Stimulated activated naive CD8-positive, alpha-beta T cell treated with anti-CD3 and anti-CD28 coated beads, Interleukin-15, Interleukin-2, amounts not matched to agents 100 U/mL and 50 U/mL, for 24 hours (primary cell): ENCODE results near the gene AP5Z1.

Experiments
- ATAC-seq: fragments of 150-1000 bp; cut with Tn5 transposase; one replicate; pipeline ENCODE4 v1.10.0; 2021
- DNase-seq: peaks from one replicate; pipeline ENCODE4 v3.0.0; 2021

AP5Z1 gene

GRCh38 chr7:4820967-4821471 is 45.6 kb downstream of the AP5Z1 start:
- DNase-seq (no peak), ATAC-seq (no peak)

DNA sequence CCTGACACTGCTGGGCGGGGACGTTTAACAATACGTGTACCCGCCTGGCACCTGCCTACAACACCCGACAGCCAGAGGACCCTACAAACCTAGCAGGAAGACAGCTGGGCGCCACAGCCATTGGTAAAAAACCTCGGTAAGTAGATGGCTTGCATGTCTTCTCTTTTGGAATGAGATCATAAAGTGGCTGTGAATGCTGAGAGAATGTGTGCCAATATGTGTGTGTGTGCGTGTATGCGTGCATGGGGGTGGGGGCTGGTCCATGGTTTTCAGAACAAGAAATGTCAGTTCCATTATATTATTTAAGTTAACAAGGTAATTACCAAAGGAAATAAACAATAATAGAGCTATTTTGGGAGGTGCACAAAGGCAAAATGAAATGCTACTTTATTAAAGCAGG is 47.3 kb downstream of the AP5Z1 start:
- DNase-seq (no peak), ATAC-seq (no peak)

GRCh38 chr7:4823441-4824119 is 48.2 kb downstream of the AP5Z1 start:
- ATAC-seq (no peak), DNase-seq (no peak)

DNA sequence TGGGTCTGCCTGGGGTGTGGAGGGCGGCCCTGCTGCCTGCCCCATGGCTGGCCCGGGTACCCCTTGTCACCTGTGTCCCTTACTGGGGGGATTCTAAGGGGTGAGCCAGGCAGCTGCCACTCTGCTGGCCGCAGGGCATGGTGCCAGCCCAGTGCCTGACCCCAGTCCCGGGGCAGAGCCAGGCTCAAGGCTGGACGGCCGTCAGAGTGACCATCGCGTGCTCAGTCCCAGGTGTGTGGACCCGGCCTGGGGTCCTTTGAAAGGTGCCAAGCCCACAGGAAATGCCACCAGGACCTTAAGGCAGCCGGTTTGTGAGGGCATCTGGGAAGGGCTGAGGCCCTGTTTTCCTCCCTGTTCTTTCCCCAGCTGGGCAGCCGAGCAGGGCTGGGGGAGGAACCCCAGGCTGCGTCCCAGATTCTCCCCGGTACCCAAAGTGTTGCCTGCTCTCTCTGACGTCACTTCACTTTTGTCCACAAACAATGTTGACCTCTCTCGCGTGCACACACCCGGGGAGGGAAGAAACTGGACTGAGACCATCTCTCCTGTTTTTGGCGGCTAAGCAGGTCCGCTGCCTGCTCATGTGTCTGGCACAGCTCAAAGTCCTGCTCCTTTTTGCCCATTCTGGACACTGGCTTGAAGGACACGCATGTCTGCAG is 48.8 kb downstream of the AP5Z1 start:
- ATAC-seq = no peak

DNA sequence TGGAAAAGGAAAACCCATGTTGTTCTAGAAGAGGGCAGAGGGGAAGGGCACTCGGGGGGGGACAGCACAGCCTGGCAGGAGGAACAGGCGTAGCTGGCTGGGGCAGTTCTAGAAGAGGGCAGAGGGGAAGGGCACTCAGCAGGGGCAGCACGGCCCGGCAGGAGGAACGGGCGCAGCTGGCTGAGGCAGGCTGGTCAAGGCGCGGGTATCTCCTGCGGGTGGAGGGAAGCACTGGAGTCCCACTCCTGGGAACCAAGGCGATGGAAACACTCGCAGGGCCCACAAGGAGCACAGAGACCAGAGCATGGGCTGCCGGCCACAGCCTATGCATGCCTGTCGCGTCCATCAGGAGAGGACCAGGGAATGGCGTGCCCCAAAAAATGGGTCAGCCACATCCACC is 49.7 kb downstream of the AP5Z1 start:
- no peak for ATAC-seq
- no peak for DNase-seq

More for the DNA sequence above, 48.8 kb downstream of the AP5Z1 start:
- no peak for DNase-seq

GRCh38 chr7:4828720-4829383 is 53.4 kb downstream of the AP5Z1 start:
- DNase-seq = no peak
- no peak for ATAC-seq

DNA sequence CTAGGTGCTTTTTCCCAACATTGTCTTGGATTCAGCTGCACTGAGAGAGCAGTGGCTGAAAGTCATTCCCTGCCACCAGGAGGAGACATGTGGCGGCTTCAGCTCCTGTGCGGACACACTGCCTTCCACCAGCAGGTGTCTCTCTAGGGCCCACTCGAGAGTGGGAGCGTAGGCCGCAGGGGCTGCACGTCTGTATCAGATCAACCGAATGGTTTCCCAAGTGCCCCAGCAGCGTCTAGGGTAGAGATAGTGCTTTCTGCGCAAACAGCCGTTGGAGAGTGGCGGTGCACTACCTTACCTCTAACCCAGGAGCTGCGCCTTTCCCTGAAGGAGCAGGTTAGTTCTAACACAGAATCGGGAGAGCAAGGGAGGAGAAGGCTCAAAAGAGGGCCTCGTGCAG is 54.8 kb downstream of the AP5Z1 start:
- DNase-seq = peak; percentile 65
- peak; percentile 75 for ATAC-seq

- DNase-seq (no peak), ATAC-seq (no peak)
These were observed 56.5 kb downstream of the AP5Z1 start for GRCh38 chr7:4831723-4832495.

GRCh38 chr7:4832711-4833110 is 57.3 kb downstream of the AP5Z1 start:
- DNase-seq = no peak
- ATAC-seq = no peak

DNA sequence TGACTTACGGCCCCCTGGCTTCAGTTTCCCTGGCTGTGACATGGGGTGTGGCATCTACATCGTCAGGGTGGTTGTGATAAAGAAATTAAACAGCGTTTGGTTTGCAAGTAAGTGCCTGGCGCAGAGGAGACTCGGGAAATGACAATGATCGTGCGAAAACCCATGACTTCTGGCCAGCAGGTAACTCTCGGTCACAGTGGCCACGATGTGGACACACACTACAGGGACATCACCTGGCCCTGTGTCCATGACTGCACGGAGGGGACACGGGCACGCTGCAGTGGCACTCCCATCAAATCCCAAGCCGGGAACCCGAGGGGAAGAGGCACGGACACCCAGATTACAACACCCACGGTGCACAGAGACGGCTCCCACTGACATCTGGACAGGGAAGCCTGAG is 57.8 kb downstream of the AP5Z1 start:
- DNase-seq (no peak), ATAC-seq (no peak)

- ATAC-seq (no peak), DNase-seq (no peak)
These were observed 58.5 kb downstream of the AP5Z1 start for GRCh38 chr7:4833691-4834600.

GRCh38 chr7:4834601-4835397 is 59.4 kb downstream of the AP5Z1 start:
- DNase-seq (no peak), ATAC-seq (no peak)

DNA sequence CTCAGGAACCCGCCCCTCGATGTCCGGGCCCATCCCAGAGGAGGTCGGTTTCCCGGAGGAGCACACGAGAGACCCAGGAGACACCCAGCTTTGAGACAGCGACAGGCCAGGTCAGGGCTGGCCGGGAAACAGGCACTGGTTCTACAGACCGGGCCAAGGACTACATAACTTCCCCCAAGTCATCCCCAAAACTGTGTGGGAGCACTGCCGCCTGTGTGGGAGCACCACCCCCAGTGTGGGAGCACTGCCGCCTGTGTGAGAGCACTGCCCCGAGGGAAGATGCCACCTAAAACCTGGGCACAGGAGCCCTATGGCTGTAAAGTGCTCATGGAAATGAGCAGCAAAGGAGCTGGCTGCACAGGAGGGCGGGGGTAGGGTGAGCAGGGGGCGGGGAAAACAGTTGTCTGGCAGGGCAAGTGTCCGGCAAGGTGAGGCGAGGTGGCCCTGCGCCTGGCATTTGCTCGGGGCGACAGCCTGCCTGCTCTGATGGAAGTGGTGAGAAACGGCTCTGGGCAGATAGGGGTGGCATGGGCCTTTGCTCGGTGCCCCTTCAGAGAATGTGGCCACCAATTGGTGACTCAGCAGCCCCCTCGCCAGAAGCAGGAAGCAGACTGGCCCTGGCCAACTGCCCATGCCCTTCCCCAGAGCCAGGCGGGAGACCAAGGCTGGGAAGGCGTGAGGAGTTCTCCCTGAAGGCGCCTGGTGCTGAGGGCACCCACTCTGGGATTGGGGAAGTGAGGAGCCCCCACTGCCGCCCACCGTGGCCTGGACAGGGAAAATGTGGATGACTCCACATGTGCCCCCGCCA is 60.2 kb downstream of the AP5Z1 start:
- no peak for DNase-seq
- ATAC-seq = no peak

DNA sequence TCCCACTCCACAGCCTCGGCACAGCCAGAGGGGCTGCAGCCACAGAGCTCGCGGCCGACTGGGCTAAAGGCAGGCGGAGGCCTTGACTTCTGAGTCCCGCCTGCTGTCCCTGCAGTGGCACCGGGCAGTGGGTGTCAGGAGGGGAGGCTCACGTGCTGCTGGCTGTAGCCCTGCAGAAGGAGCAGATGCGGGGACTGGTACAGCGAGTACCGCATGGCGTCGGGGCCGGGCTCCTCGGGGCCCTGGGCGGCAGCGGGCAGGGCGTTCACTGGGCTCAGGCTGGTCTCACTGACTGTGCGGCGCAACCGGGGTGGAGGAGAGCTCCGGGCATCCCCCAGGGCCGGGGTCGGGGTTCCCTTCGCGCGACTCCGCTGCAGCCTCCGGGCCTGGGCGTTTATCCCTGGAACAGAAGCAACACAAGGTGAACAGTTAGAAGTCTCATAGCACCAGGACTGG is 60.8 kb downstream of the AP5Z1 start:
- no peak for DNase-seq
- no peak for ATAC-seq

DNA sequence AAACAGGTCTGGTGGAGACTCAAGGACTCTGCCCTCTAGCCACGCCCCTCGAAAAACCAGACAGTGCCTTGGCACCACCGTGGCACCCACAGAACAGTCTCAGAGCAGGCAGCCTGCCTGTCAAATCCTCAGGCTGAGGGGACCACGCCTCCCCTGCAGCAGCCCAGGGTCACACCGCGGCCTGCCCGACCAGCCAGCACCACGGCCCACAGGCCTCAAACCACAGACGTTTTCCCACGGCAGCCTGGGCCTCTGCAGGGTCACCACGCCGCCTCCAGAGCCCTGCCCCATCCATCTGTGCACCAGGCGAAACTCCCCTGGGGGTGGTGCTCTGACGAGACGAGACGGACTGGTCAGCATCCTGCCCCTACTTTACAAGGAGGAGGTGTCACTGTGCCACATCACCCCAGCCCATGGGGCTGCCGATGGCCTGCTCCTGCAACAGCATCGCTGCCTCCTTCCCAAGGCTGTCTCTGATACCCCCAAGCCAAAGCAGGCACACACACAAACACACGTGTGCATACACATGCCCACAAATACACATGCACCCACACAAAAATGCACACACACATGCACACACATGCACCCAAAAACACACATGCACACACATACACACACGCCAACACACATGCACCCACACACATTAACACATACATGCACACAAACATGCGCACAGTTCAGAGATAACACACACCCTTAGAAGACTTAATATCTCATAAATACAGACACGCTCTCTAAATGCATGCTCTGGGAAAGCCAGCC is 61.8 kb downstream of the AP5Z1 start:
- DNase-seq (no peak), ATAC-seq (no peak)

DNA sequence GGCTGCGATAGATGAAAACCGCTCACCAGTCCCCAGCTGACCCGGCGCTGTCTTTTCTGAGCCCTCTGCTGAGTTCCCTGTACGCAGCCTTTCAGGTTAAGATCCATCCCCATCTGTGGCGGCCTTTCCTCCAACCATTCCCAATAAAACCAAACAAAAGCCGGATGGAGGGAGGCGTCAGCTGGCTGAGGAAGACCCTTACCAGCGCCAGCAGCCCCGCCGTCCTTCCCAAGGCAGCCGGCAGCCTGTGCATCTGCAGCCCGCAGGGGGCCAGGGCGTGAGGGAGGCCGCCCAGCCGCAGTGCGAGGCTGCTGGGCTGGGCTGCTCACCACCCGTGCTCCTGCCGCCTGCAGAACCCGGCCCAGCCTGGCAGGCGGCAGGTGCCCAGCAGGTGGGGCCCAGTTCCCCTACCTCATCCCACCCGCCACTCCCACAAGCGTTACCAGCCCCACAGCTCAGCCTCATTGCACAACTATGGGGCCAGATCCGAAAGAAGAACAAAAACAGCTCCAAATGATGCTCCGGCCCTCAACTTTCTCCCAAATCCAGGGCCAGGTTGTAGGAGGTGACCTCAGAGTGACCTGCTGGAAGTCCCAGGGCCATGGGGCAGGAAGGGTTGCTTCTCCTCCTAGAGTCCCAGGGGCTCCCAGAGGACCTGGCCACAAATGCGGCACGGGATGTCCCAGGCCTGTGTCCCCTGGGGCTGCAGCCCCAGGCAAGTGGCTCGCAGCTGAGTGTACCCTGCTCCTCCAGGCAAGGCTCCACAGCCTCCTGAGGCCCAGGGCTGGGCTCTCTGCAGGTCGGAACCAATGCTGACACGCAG is 62.6 kb downstream of the AP5Z1 start:
- DNase-seq (no peak), ATAC-seq (no peak)

- ATAC-seq (no peak), DNase-seq (no peak)
These were observed 63.4 kb downstream of the AP5Z1 start for GRCh38 chr7:4838626-4839334.
